ENCODE results near the gene VSTM2L. TPM values are rescaled to one million over a fixed set of nuclear protein-coding genes. Genes with fewer than 3 reads are reported as not detected.
A peak's percentile ranks its signal among the peaks of the same experiment; 100 is the strongest.

VSTM2L gene
- total and polyA plus RNA-seq, 2 of the 13 experiments (the other 11 are each of a cell fraction or from before 2014, with no cell fraction given) = not detected

GRCh38 chr20:37896932-37897548, 5.9 kb upstream of the VSTM2L start (continued):
- TF ChIP-seq, protein P1, sequence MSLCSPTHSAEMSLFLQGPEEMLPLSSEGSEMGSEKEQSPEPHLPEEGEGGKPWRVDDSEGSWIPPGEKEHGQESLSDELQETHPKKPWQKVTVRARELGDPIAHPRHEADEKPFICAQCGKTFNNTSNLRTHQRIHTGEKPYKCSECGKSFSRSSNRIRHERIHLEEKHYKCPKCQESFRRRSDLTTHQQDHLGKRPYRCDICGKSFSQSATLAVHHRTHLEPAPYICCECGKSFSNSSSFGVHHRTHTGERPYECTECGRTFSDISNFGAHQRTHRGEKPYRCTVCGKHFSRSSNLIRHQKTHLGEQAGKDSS (CRISPR knock-in tag; IDR thresholded peaks at IDR 0.05; ENCODE audit: borderline replicate concordance, low read depth) = peak; percentile 67; the same call in 1 of the 2 replicates
- peak; percentile 49; the same call in 1 of the 2 replicates for TF ChIP-seq SALL1 (CRISPR knock-in tag; IDR thresholded peaks at IDR 0.05)

GRCh38 chr20:37898233-37899104, 4.5 kb upstream of the VSTM2L start:
- intact Hi-C loops (cut with micrococcal nuclease; ENCODE audit: unreplicated experiment) = loop anchor here (1.0 to 10.0 kb wide), 2 partner anchors 88 to 334 kb away; no protein-coding TSS in a partner anchor
- ATAC-seq = no peak
- in situ Hi-C loops (cut with HindIII; ENCODE audit: extremely low pct_ligation_motif_present, low pct_unique_long_range_greater_than_20kb) = loop anchor here (5.0 to 10.0 kb wide), 2 partner anchors 244 to 331 kb away; no protein-coding TSS in a partner anchor
- no TSS peak for BruUV-seq (replicated peaks)
- H3K27ac ChIP-seq (ENCODE audit: extremely low read length, insufficient read depth, low read length) = no peak overlapping the region
- peaks cover 3% of the 10 kb centered on the region; the same call in 1 of the 2 replicates for H4K20me1 ChIP-seq (ENCODE audit: insufficient read depth, low read length)
- no peaks in the 10 kb centered on the region for H3K79me2 ChIP-seq (ENCODE audit: insufficient read depth, low read length)
- WGBS (ENCODE audit: low lambda C conversion rate) = 46% methylated on average over 10 of the region's 10 CpGs
- no peak overlapping the region for H3K4me3 ChIP-seq (replicated peaks in 1 of 3; ENCODE audit: insufficient read depth in 1 of 3, low read depth in 2 of 3, low read length in 3 of 3)
- H3K4me2 ChIP-seq (ENCODE audit: low read depth, low read length) = no peak overlapping the region
- CTCF ChIA-PET (ENCODE audit: low intra/inter-chr PET ratio, low total read pairs) = no interaction called here
- POLR2A ChIA-PET = no interaction called here
- peaks cover 5 to 32% of the 10 kb centered on the region in 2 experiments; a peak in 4 of 5 replicates for H3K27me3 ChIP-seq (ENCODE audit: control insufficient read depth in 1 of 2, insufficient read depth in 2 of 2, low read length in 2 of 2)
- DNase-seq (ENCODE audit: low spot score) = no peak
- no peaks in the 10 kb centered on the region for H3K36me3 ChIP-seq (replicated peaks in 1 of 2; ENCODE audit: control insufficient read depth in 1 of 2, insufficient read depth in 2 of 2, low read length in 2 of 2)
- H3K9ac ChIP-seq (ENCODE audit: insufficient read depth, low read depth, low read length) = no peak overlapping the region
- peaks cover 17% of the 10 kb centered on the region; the same call in 1 of the 2 replicates for H3K4me1 ChIP-seq (ENCODE audit: insufficient read depth, low read length)
- FAIRE-seq = no peak
- H3K9me3 ChIP-seq (ENCODE audit: low read length) = no peaks in the 10 kb centered on the region
- no peak overlapping the region for H2AFZ ChIP-seq (ENCODE audit: low read length)
- TF ChIP-seq ZEB1 (IDR thresholded peaks at IDR 0.05; ENCODE audit: insufficient replicate concordance, low read depth) (no peak), JARID2 (CRISPR knock-in tag; IDR thresholded peaks at IDR 0.05; ENCODE audit: insufficient replicate concordance) (no peak), ZNF660 (CRISPR knock-in tag; IDR thresholded peaks at IDR 0.05; ENCODE audit: borderline replicate concordance, low read depth) (no peak), MED1 (CRISPR knock-in tag; IDR thresholded peaks at IDR 0.05) (no peak), NPAS2 (CRISPR knock-in tag; IDR thresholded peaks at IDR 0.05; ENCODE audit: borderline replicate concordance) (no peak), ZBTB3 (CRISPR knock-in tag; IDR thresholded peaks at IDR 0.05; ENCODE audit: borderline replicate concordance, low read depth) (no peak), GABPA (IDR thresholded peaks at IDR 0.05; ENCODE audit: low read depth, low read length) (no peak), GABPA (CRISPR knock-in tag; IDR thresholded peaks at IDR 0.05; ENCODE audit: low read depth) (no peak)
- TF ChIP-seq, protein P2, sequence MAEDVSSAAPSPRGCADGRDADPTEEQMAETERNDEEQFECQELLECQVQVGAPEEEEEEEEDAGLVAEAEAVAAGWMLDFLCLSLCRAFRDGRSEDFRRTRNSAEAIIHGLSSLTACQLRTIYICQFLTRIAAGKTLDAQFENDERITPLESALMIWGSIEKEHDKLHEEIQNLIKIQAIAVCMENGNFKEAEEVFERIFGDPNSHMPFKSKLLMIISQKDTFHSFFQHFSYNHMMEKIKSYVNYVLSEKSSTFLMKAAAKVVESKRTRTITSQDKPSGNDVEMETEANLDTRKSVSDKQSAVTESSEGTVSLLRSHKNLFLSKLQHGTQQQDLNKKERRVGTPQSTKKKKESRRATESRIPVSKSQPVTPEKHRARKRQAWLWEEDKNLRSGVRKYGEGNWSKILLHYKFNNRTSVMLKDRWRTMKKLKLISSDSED (CRISPR knock-in tag; IDR thresholded peaks at IDR 0.05) = no peak
- TF ChIP-seq, protein P3, sequence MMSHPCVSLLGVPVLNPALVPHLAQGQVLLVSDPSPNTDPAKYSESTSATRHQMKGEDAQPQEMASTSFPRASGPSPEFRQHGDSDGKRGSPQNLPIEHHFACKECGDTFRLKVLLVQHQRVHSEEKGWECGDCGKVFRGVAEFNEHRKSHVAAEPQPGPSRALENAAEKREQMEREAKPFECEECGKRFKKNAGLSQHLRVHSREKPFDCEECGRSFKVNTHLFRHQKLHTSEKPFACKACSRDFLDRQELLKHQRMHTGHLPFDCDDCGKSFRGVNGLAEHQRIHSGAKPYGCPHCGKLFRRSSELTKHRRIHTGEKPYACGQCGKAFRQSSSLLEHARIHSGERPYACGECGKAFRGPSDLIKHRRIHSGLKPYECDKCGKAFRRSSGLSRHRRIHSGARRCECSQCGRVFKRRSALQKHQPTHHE (CRISPR knock-in tag; IDR thresholded peaks at IDR 0.05; ENCODE audit: borderline replicate concordance) = no peak
- TF ChIP-seq, protein P4, sequence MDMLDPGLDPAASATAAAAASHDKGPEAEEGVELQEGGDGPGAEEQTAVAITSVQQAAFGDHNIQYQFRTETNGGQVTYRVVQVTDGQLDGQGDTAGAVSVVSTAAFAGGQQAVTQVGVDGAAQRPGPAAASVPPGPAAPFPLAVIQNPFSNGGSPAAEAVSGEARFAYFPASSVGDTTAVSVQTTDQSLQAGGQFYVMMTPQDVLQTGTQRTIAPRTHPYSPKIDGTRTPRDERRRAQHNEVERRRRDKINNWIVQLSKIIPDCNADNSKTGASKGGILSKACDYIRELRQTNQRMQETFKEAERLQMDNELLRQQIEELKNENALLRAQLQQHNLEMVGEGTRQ (IDR thresholded peaks at IDR 0.05; ENCODE audit: low read depth, low read length) = no peak
- TF ChIP-seq, protein P4 (CRISPR knock-in tag; IDR thresholded peaks at IDR 0.05; ENCODE audit: borderline replicate concordance) = no peak

Measured in HepG2 (cell line).